Fibroblast of skin of right biceps (primary cell): ENCODE results near the gene REXO1.

Experiments
- DNase-seq: peaks from one replicate; pipeline ENCODE4 v3.0.0-alpha.2; 2013

REXO1 gene

GRCh38 chr19:1847684-1848398, 442 bp downstream of the REXO1 start:
- DNase-seq: peak; percentile 39

GRCh38 chr19:1847348-1847683, 967 bp downstream of the REXO1 start:
- no peak for DNase-seq

GRCh38 chr19:1846517-1847204, 1.6 kb downstream of the REXO1 start:
- no peak for DNase-seq

- no peak for DNase-seq
These were observed 2.6 kb downstream of the REXO1 start for GRCh38 chr19:1845642-1846041.

GRCh38 chr19:1845125-1845515, 3.2 kb downstream of the REXO1 start:
- DNase-seq: no peak

GRCh38 chr19:1844513-1845124, 3.7 kb downstream of the REXO1 start:
- no peak for DNase-seq

GRCh38 chr19:1843646-1844394, 4.5 kb downstream of the REXO1 start:
- DNase-seq: no peak

- DNase-seq: no peak
These were observed 5.2 kb downstream of the REXO1 start for GRCh38 chr19:1843116-1843515.

- DNase-seq: no peak
These were observed 6.9 kb downstream of the REXO1 start for GRCh38 chr19:1841209-1841924.

GRCh38 chr19:1840541-1841115, 7.7 kb downstream of the REXO1 start:
- DNase-seq: no peak

GRCh38 chr19:1839658-1840540, 8.4 kb downstream of the REXO1 start:
- DNase-seq: no peak

- peak; percentile 33 for DNase-seq
These were observed 10.6 kb downstream of the REXO1 start for GRCh38 chr19:1837625-1838105.

GRCh38 chr19:1837222-1837565, 11.1 kb downstream of the REXO1 start:
- DNase-seq: no peak

- DNase-seq: no peak
These were observed 11.6 kb downstream of the REXO1 start for GRCh38 chr19:1836458-1837221.

GRCh38 chr19:1833540-1833939, 14.7 kb downstream of the REXO1 start:
- no peak for DNase-seq

- DNase-seq: no peak
These were observed 16.1 kb downstream of the REXO1 start for GRCh38 chr19:1832046-1832663.

- DNase-seq: no peak
These were observed 17.3 kb downstream of the REXO1 start for GRCh38 chr19:1830978-1831377.

GRCh38 chr19:1830568-1830967, 17.7 kb downstream of the REXO1 start:
- DNase-seq: no peak

GRCh38 chr19:1829958-1830357, 18.3 kb downstream of the REXO1 start:
- no peak for DNase-seq
